ENCODE measurements around the gene TH. TPM values are rescaled to one million over a fixed set of nuclear protein-coding genes. Genes with fewer than 3 reads are reported as not detected.

The TH gene
- total and polyA plus RNA-seq, 2 of the 8 experiments (the other 6 are each of a cell fraction or from before 2014, with no cell fraction given), result 0.09 TPM; not detected in 1

DNA sequence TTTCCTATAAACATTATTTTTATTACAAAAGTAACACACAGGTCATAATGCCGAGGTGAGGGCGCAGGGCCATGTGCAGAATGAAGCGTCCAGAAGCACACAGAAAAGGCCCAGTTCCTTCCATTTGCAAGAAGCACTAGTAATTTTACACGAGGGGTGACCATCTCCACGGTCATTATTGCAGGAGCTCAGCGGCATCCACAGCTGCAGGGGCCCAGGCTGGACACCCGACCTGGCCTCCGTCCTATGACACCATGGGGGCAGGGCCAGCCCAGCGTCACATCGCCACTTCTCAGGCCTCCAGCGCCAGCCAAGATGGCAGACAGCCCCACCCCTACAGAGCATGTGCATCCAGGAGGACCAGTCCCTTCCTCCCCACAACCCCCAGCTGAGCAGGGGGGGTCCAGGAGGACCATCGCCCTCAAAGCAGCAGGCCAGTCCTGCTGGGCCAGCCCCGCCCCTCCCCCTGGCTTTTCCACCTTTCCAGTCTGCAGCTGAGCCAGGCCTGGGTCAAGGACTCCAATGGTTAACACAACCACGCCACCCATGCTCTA lies 35.9 kb downstream of the TH start:
- Histone ChIP-seq H2BK15ac (ENCODE audit: low read length) (0 out of 2 replicates have a peak overlapping the region, but pooled peaks have one; percentile 8), H2BK20ac (ENCODE audit: low read length) (no peak overlapping the region), H3K23me2 (ENCODE audit: low read depth, low read length) (peaks cover 17% of the 10 kb centered on the region; the same call in 1 of the 2 replicates), H3K14ac (ENCODE audit: insufficient read length) (no peak overlapping the region), H2BK12ac (ENCODE audit: low read depth, low read length) (0 out of 2 replicates have a peak overlapping the region, but pooled peaks have one; percentile 9), H2AK5ac (ENCODE audit: low read depth, low read length) (no peak overlapping the region), H3K27ac (ENCODE audit: low read depth, low read length) (no peak overlapping the region), H3K79me1 (ENCODE audit: low read depth, low read length) (no peaks in the 10 kb centered on the region), H3K18ac (ENCODE audit: extremely low read depth, low read length) (no peak overlapping the region), H3K9me3 (ENCODE audit: insufficient read depth in 2 of 2, low read depth in 1 of 2, low read length in 1 of 2) (no peaks in the 10 kb centered on the region; a peak in 1 of 4 replicates), H2BK120ac (replicated peaks; ENCODE audit: low read depth, low read length) (no peak overlapping the region), H3K27me3 (replicated peaks in 1 of 4; ENCODE audit: control insufficient read depth in 3 of 4, extremely low read depth in 1 of 4, insufficient read depth in 3 of 4, low read length in 3 of 4) (peaks cover 36 to 74% (median 59%) of the 10 kb centered on the region in 4 experiments), H3K4me2 (ENCODE audit: insufficient read depth in 1 of 2, low read depth in 2 of 2, low read length in 2 of 2) (no peak overlapping the region), H3K36me3 (ENCODE audit: control insufficient read depth in 2 of 4, insufficient read depth in 4 of 4, low read length in 3 of 4) (peaks cover 0 to 3% (median 0%) of the 10 kb centered on the region in 4 experiments; a peak in 1 of 8 replicates), H2BK5ac (ENCODE audit: low read depth, low read length) (no peak overlapping the region), H4K20me1 (replicated peaks in 1 of 2; ENCODE audit: control insufficient read depth in 1 of 2, insufficient read depth in 2 of 2, low read length in 2 of 2) (peaks cover 3 to 9% of the 10 kb centered on the region in 2 experiments), H4K91ac (replicated peaks; ENCODE audit: insufficient read length, low read length) (no peak overlapping the region), H2AFZ (ENCODE audit: low read length) (no peak overlapping the region), H3K9ac (replicated peaks in 1 of 4; ENCODE audit: extremely low read depth in 1 of 4, low read depth in 3 of 4, low read length in 3 of 4) (no peak overlapping the region), H3K4me1 (replicated peaks in 1 of 4; ENCODE audit: control insufficient read depth in 3 of 4, insufficient read depth in 4 of 4, low read length in 3 of 4) (peaks cover 0 to 12% (median 5%) of the 10 kb centered on the region in 4 experiments; a peak in 6 of 7 replicates), H3K56ac (replicated peaks; ENCODE audit: insufficient read length, low read depth, low read length) (no peak overlapping the region), H4K5ac (ENCODE audit: insufficient read length, low read depth, low read length) (no peak overlapping the region), H4K8ac (ENCODE audit: extremely low read depth, insufficient read depth, low read length) (no peak overlapping the region), H3K4me3 (ENCODE audit: extremely low read depth in 1 of 4, insufficient read depth in 2 of 4, low read depth in 3 of 4, low read length in 4 of 4) (no peak overlapping the region), H3K23ac (ENCODE audit: insufficient read length) (no peak overlapping the region), H3K4ac (replicated peaks; ENCODE audit: insufficient read length, low read depth, low read length) (no peak overlapping the region), H3K79me2 (ENCODE audit: control insufficient read depth in 1 of 2, insufficient read depth in 2 of 2, low read length in 2 of 2) (no peaks in the 10 kb centered on the region)
- FAIRE-seq (no peak), DNase-seq (ENCODE audit: low read depth in 1 of 2, low spot score in 2 of 2) (no peak)
- WGBS, 2 experiments (ENCODE audit: extremely low coverage in 1 of 2, insufficient coverage in 1 of 2, insufficient read length in 1 of 2, insufficient replicate concordance in 2 of 2, low coverage in 1 of 2, low lambda C conversion rate in 2 of 2, missing lambda C conversion rate in 1 of 2), result 82% methylated on average over 12 of the region's 14 CpGs; no CpG with 5 or more reads in 1 of the 2 experiments
- CTCF ChIA-PET (ENCODE audit: partially characterized antibody), result interaction anchor here (0.8 to 12.3 kb wide), 5 partner anchors 16 to 188 kb away, joined by 3 to 170 read pairs (median 4); no protein-coding TSS in a partner anchor
- POLR2A ChIA-PET (ENCODE audit: partially characterized antibody), result no interaction called here
- TF ChIP-seq POU5F1 (IDR thresholded peaks at IDR 0.05; ENCODE audit: low read depth, low read length) (no peak), JUN (IDR thresholded peaks at IDR 0.05; ENCODE audit: low read depth, low read length) (no peak), GTF2F1 (IDR thresholded peaks at IDR 0.05; ENCODE audit: borderline replicate concordance, low read depth, low read length) (no peak), TCF12 (IDR thresholded peaks at IDR 0.05; ENCODE audit: low read depth, low read length) (no peak)
- TF ChIP-seq, protein P1, sequence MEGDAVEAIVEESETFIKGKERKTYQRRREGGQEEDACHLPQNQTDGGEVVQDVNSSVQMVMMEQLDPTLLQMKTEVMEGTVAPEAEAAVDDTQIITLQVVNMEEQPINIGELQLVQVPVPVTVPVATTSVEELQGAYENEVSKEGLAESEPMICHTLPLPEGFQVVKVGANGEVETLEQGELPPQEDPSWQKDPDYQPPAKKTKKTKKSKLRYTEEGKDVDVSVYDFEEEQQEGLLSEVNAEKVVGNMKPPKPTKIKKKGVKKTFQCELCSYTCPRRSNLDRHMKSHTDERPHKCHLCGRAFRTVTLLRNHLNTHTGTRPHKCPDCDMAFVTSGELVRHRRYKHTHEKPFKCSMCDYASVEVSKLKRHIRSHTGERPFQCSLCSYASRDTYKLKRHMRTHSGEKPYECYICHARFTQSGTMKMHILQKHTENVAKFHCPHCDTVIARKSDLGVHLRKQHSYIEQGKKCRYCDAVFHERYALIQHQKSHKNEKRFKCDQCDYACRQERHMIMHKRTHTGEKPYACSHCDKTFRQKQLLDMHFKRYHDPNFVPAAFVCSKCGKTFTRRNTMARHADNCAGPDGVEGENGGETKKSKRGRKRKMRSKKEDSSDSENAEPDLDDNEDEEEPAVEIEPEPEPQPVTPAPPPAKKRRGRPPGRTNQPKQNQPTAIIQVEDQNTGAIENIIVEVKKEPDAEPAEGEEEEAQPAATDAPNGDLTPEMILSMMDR (IDR thresholded peaks at IDR 0.05; ENCODE audit: control extremely low read depth in 1 of 3, insufficient read depth in 1 of 3, low read depth in 1 of 3, low read length in 3 of 3), result no peak
- TF ChIP-seq, protein P2, sequence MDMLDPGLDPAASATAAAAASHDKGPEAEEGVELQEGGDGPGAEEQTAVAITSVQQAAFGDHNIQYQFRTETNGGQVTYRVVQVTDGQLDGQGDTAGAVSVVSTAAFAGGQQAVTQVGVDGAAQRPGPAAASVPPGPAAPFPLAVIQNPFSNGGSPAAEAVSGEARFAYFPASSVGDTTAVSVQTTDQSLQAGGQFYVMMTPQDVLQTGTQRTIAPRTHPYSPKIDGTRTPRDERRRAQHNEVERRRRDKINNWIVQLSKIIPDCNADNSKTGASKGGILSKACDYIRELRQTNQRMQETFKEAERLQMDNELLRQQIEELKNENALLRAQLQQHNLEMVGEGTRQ (IDR thresholded peaks at IDR 0.05; ENCODE audit: low read length), result no peak
- TF ChIP-seq, protein P3, sequence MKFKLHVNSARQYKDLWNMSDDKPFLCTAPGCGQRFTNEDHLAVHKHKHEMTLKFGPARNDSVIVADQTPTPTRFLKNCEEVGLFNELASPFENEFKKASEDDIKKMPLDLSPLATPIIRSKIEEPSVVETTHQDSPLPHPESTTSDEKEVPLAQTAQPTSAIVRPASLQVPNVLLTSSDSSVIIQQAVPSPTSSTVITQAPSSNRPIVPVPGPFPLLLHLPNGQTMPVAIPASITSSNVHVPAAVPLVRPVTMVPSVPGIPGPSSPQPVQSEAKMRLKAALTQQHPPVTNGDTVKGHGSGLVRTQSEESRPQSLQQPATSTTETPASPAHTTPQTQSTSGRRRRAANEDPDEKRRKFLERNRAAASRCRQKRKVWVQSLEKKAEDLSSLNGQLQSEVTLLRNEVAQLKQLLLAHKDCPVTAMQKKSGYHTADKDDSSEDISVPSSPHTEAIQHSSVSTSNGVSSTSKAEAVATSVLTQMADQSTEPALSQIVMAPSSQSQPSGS (IDR thresholded peaks at IDR 0.05; ENCODE audit: low read length), result no peak
